Measurements from ENCODE around the gene PCNX2. TPM values are rescaled to one million over a fixed set of nuclear protein-coding genes. Genes with fewer than 3 reads are reported as not detected.

Gene PCNX2
- total RNA-seq, 1 donor from 2014 or later, result 11.3 TPM

DNA sequence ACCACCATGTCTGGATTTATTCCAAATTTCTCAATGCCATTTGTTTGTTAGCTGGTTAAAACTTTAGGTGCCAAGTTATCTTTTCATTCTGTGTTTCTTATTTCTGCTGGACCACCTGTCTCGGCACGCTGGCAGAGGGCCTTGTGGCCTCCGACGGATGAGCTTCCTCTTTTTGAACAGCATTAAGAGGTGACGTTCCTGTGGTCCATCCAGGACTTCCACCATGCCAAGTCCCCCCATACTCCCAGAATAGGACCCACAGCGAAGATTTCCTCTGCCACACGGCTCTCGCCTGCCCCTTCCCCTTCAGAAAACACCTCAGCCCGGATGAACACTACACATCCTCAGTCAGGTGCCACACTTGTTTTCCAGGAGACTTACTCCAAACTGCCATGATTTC is 271.3 kb downstream of the PCNX2 start:
- H3K27ac ChIP-seq, result no peak overlapping the region
- no peak for TF ChIP-seq CTCF (IDR thresholded peaks at IDR 0.05)
- H3K36me3 ChIP-seq, result no peaks in the 10 kb centered on the region
- intact Hi-C loops (cut with DNase I), result no loop called here
- no peaks in the 10 kb centered on the region for H3K9me3 ChIP-seq
- no peak for DNase-seq
- no peak for ATAC-seq
- H3K4me1 ChIP-seq, result peaks cover 14% of the 10 kb centered on the region
- H3K4me3 ChIP-seq, result no peak overlapping the region
- no peaks in the 10 kb centered on the region for H3K27me3 ChIP-seq (ENCODE audit: low read depth)

GRCh38 chr1:233022246-233022645 is 273.3 kb downstream of the PCNX2 start:
- intact Hi-C loops (cut with DNase I), result no loop called here
- Histone ChIP-seq H3K27ac (no peak overlapping the region), H3K4me3 (no peak overlapping the region), H3K36me3 (no peaks in the 10 kb centered on the region), H3K27me3 (ENCODE audit: low read depth) (no peaks in the 10 kb centered on the region), H3K4me1 (peaks cover 14% of the 10 kb centered on the region), H3K9me3 (no peaks in the 10 kb centered on the region)
- no peak for ATAC-seq
- DNase-seq, result no peak
- no peak for TF ChIP-seq CTCF (IDR thresholded peaks at IDR 0.05)

- intact Hi-C loops (cut with DNase I), result no loop called here
- no peak for DNase-seq
- TF ChIP-seq CTCF (IDR thresholded peaks at IDR 0.05), result no peak
- peaks cover 14% of the 10 kb centered on the region for H3K4me1 ChIP-seq
- H3K27me3 ChIP-seq (ENCODE audit: low read depth), result no peaks in the 10 kb centered on the region
- no peak overlapping the region for H3K27ac ChIP-seq
- ATAC-seq, result no peak
- no peaks in the 10 kb centered on the region for H3K9me3 ChIP-seq
- H3K4me3 ChIP-seq, result no peak overlapping the region
- no peaks in the 10 kb centered on the region for H3K36me3 ChIP-seq
These were observed 275.1 kb downstream of the PCNX2 start for GRCh38 chr1:233020426-233020825.

DNA sequence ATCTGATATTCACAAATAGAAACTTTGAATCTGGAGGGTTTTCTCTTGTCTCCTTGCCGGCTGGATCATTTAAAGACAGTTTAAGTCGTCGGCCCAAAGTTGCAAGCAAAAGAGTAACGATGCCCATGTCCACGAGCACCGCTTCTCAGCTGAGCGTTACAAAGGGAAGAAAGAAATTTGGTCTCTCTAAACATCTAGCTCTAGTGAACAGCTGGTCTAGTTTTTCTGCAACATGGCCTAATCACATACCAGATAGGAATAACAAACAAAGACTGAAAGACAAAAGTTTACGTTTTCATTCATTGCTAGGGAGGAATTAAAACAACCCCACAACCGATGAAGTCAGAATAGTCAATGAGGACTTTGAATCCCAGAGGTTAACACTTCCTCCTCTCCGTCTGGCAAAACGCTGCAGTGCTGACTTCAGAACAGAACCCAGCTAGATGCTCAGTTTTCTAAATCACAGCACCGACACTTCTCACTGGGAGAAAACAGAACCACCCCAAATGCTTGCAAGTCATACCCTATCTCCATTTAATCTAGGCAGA is 275.7 kb downstream of the PCNX2 start:
- DNase-seq (no peak), ATAC-seq (no peak)
- Histone ChIP-seq H3K9me3 (no peaks in the 10 kb centered on the region), H3K27ac (no peak overlapping the region), H3K36me3 (no peaks in the 10 kb centered on the region), H3K4me3 (no peak overlapping the region), H3K27me3 (ENCODE audit: low read depth) (no peaks in the 10 kb centered on the region), H3K4me1 (peaks cover 14% of the 10 kb centered on the region)
- intact Hi-C loops (cut with DNase I), result no loop called here
- TF ChIP-seq CTCF (IDR thresholded peaks at IDR 0.05), result no peak

DNA sequence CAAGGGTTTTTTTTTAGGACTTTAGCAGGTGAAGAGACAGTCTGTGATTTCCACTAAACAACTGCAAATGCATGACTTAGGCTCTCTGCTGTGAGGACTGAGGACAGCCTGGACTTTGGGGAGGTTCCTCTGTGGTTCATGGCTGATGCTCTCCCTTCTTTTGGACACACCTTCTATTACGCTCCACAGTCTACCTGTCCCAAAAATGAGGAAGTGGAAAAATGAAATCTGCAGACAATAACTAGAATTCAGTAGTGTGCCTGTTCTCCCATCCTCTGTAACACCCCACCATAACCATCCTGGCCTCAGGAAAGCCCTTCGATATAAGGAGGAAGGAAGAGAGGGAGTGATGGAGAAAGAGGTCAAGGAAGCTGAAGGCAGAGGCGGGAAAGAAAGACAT is 276.4 kb downstream of the PCNX2 start:
- peaks cover 14% of the 10 kb centered on the region for H3K4me1 ChIP-seq
- no peak overlapping the region for H3K27ac ChIP-seq
- no peak overlapping the region for H3K4me3 ChIP-seq
- TF ChIP-seq CTCF (IDR thresholded peaks at IDR 0.05), result no peak
- no peaks in the 10 kb centered on the region for H3K9me3 ChIP-seq
- H3K27me3 ChIP-seq (ENCODE audit: low read depth), result no peaks in the 10 kb centered on the region
- ATAC-seq (no peak), DNase-seq (no peak)
- intact Hi-C loops (cut with DNase I), result no loop called here
- H3K36me3 ChIP-seq, result no peaks in the 10 kb centered on the region

DNA sequence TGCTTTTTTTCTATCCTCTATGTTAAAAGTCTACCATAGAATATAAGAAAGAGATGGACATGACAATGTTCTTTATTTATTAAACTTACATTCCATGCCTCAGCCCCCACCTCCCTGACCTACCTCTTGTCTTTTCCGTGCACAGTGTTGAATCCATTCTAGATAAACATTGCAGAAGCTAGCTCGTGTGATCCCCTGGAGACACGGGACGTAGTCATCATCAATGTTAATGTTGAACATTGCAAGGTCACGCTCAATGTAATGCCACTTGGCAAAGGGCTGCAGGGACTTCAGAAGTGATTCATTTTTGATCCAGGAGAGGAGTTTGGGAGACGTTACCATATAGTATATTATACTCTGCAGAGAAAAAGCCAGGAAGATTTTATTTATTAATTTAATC is 278.7 kb downstream of the PCNX2 start:
- intact Hi-C loops (cut with DNase I), result no loop called here
- ATAC-seq, result no peak
- no peak for TF ChIP-seq CTCF (IDR thresholded peaks at IDR 0.05)

More for the DNA sequence above, 278.7 kb downstream of the PCNX2 start:
- H3K9me3 ChIP-seq, result no peaks in the 10 kb centered on the region
- H3K36me3 ChIP-seq, result no peaks in the 10 kb centered on the region
- no peak overlapping the region for H3K4me3 ChIP-seq
- H3K27ac ChIP-seq, result no peak overlapping the region
- no peak for DNase-seq
- H3K27me3 ChIP-seq (ENCODE audit: low read depth), result no peaks in the 10 kb centered on the region
- H3K4me1 ChIP-seq, result peaks cover 14% of the 10 kb centered on the region
